Measurements from ENCODE around the gene KIF15. TPM values are rescaled to one million over a fixed set of nuclear protein-coding genes. Genes with fewer than 3 reads are reported as not detected.

Gene KIF15
- total RNA-seq, 2 experiments from 2014 or later = 38.1 to 41.9 TPM

- intact Hi-C loops (cut with micrococcal nuclease) = no loop called here
- DNase-seq (no peak), ATAC-seq (no peak)
- ChIA-PET CTCF (interaction anchor here (1.0 kb wide), 1 partner anchor 98 kb away, joined by 3 read pairs; the partner anchor contains the start of genes KIAA1143 and KIF15), POLR2A (interaction anchor here (0.9 kb wide), 1 partner anchor 522 kb away, joined by 4 read pairs; no protein-coding TSS in a partner anchor)
- Mint-ChIP-seq H3K27ac (no peak overlapping the region), H3K4me3 (no peak overlapping the region), H3K4me1 (ENCODE audit: low read depth) (peaks cover 24% of the 10 kb centered on the region), H3K9me3 (no peaks in the 10 kb centered on the region), H3K27me3 (no peaks in the 10 kb centered on the region), H3K36me3 (ENCODE audit: low read depth) (peaks cover 5% of the 10 kb centered on the region)
- TF ChIP-seq, protein P1, sequence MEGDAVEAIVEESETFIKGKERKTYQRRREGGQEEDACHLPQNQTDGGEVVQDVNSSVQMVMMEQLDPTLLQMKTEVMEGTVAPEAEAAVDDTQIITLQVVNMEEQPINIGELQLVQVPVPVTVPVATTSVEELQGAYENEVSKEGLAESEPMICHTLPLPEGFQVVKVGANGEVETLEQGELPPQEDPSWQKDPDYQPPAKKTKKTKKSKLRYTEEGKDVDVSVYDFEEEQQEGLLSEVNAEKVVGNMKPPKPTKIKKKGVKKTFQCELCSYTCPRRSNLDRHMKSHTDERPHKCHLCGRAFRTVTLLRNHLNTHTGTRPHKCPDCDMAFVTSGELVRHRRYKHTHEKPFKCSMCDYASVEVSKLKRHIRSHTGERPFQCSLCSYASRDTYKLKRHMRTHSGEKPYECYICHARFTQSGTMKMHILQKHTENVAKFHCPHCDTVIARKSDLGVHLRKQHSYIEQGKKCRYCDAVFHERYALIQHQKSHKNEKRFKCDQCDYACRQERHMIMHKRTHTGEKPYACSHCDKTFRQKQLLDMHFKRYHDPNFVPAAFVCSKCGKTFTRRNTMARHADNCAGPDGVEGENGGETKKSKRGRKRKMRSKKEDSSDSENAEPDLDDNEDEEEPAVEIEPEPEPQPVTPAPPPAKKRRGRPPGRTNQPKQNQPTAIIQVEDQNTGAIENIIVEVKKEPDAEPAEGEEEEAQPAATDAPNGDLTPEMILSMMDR (IDR thresholded peaks at IDR 0.05) = no peak
These were observed 98.5 kb downstream of the KIF15 start for GRCh38 chr3:44860117-44860516.

DNA sequence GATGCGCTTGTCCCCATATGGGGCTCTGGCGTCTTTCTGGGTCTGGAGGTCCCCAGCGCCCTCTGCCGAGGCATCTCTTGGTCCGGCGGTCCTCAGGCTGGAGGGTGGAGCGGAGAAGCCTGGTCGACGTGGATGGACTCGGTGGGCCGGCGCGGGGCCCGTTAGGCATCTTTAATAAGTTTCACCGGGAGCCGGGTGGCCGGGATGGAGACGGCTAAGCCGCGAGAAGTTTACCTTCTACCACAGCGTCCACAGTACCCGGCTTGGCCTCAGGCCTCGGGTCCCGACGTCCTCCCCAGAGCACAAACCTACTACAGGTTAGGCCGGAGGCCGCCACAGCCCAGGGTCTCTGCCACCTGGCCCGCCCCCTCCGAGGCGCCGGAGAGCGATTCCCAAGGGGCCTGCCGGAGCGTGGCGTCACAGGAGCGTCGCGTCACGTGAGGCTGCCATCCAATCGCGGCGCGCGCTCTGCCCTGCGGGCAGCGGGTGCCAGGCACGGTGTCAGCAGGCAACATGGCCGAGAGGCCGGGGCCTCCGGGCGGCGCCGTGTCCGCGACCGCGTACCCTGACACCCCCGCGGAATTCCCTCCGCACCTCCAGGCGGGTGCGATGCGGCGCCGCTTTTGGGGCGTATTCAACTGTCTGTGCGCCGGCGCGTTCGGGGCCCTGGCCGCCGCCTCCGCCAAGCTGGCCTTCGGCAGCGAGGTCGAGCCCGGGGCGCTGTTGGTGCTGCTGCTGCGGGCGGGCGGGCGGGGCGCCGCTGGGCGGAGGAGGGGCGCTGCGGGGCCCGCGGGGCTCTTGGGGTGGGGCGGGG lies 100.0 kb downstream of the KIF15 start, which contains the start of gene TMEM42:
TMEM42 (plus strand) TSS at position 501 of the 814 bp plus-strand sequence; CDS start at position 514, 13 bp downstream.
- POLR2A ChIA-PET = no interaction called here
- Mint-ChIP-seq H3K4me1 (ENCODE audit: low read depth) (peaks cover 36% of the 10 kb centered on the region), H3K27ac (peak within 1 kb of the TSS; percentile 85), H3K9me3 (no peaks in the 10 kb centered on the region), H3K36me3 (ENCODE audit: low read depth) (peaks cover 15% of the 10 kb centered on the region), H3K4me3 (peak within 1 kb of the TSS; percentile 80), H3K27me3 (no peaks in the 10 kb centered on the region)
- peak; percentile 85 for DNase-seq
- CTCF ChIA-PET = no interaction called here
- peak; percentile 95 for ATAC-seq
- intact Hi-C loops (cut with micrococcal nuclease) = no loop called here
- TF ChIP-seq, protein P1 (IDR thresholded peaks at IDR 0.05) = peak; percentile 29

GRCh38 chr3:44862226-44862637 lies 100.6 kb downstream of the KIF15 start:
- DNase-seq = peak; percentile 21
- peak overlapping the region; percentile 85 for H3K27ac Mint-ChIP-seq
- TF ChIP-seq, protein P1 (IDR thresholded peaks at IDR 0.05) = no peak
- H3K4me1 Mint-ChIP-seq (ENCODE audit: low read depth) = peaks cover 42% of the 10 kb centered on the region
- no peaks in the 10 kb centered on the region for H3K27me3 Mint-ChIP-seq
- ChIA-PET POLR2A (no interaction called here), CTCF (interaction anchor here (0.6 kb wide), 1 partner anchor 634 kb away, joined by 3 read pairs; no protein-coding TSS in a partner anchor)
- ATAC-seq = peak; percentile 15
- H3K4me3 Mint-ChIP-seq = peak overlapping the region; percentile 79
- no peaks in the 10 kb centered on the region for H3K9me3 Mint-ChIP-seq
- intact Hi-C loops (cut with micrococcal nuclease) = no loop called here
- peaks cover 21% of the 10 kb centered on the region for H3K36me3 Mint-ChIP-seq (ENCODE audit: low read depth)

- H3K4me1 Mint-ChIP-seq (ENCODE audit: low read depth) = peaks cover 43% of the 10 kb centered on the region
- intact Hi-C loops (cut with micrococcal nuclease) = no loop called here
- TF ChIP-seq, protein P1 (IDR thresholded peaks at IDR 0.05) = no peak
- DNase-seq (peak; percentile 12), ATAC-seq (peak; percentile 3)
- peaks cover 2% of the 10 kb centered on the region for H3K9me3 Mint-ChIP-seq
- POLR2A ChIA-PET = no interaction called here
- no peaks in the 10 kb centered on the region for H3K27me3 Mint-ChIP-seq
- no peak overlapping the region for H3K4me3 Mint-ChIP-seq
- CTCF ChIA-PET = interaction anchor here (1.4 kb wide), 1 partner anchor 34 kb away, joined by 3 read pairs; no protein-coding TSS in a partner anchor
- peaks cover 26% of the 10 kb centered on the region for H3K36me3 Mint-ChIP-seq (ENCODE audit: low read depth)
- peak overlapping the region; percentile 69 for H3K27ac Mint-ChIP-seq
These were observed 103.9 kb downstream of the KIF15 start for GRCh38 chr3:44865272-44866035.

Measured in activated CD8-positive, alpha-beta T cell treated with anti-CD3 and anti-CD28 coated beads for 36 hours (primary cell).